K562 (cell line): ENCODE data around the gene RBM26. TPM values are rescaled to one million over a fixed set of nuclear protein-coding genes. Genes with fewer than 3 reads are reported as not detected.

Experiments used
- ATAC-seq: fragments of 200-7000 bp; cut with Tn5 transposase; 3 replicates; pipeline ENCODE4 v1.9.1; 2020; ENCODE audit warnings: moderate library complexity
- BruUV-seq: library from RNA; stranded (reverse); fragments of 400-500 nt; replicated peaks from 2 replicates; lab custom pipeline; 2021; lab: Mats Ljungman, UMichigan
- CTCF ChIA-PET: fragments of 300-600 bp; formaldehyde crosslinking; extraction: SDS; loops from one replicate; lab custom pipeline; 2021; ENCODE audit warnings: low intra/inter-chr PET ratio; lab: Yijun Ruan, JAX
- POLR2A ChIA-PET: fragments of 300-600, 350-650 bp; sonication (Branson Sonifier 250); formaldehyde crosslinking; extraction: SDS; loops from one replicate; lab custom pipeline; 2021; ENCODE audit warnings: antibody characterized with exemption, inconsistent platforms; lab: Yijun Ruan, JAX
- DNase-seq, 4 experiments: peaks; one replicate each; pipeline versions ENCODE4 v3.0.0 to v3.0.0-alpha.2; 2011 to 2018; ENCODE audit warnings: low spot score in 3 of 4, mixed read lengths in 3 of 4; ENCODE audit errors: extremely low read depth in 1 of 4
- FAIRE-seq: peaks from 2 replicates; lab custom pipeline; 2011; peaks lifted over from hg19 to GRCh38; lab: Jason Lieb, UNC
- H2AFZ ChIP-seq: 2 replicates; pipeline ENCODE4 v1.6.0; 2011; ENCODE audit warnings: low read depth, low read length, control low read depth, inconsistent platforms
- H3K27ac ChIP-seq: fragments of 200-600 bp; 3 replicates; pipeline ENCODE4 v1.8.0; 2011; ENCODE audit warnings: low read depth, mild to moderate bottlenecking, control low read depth, inconsistent platforms, low read length, moderate library complexity, mixed read lengths; ENCODE audit errors: extremely low read depth
- H3K27me3 ChIP-seq, 2 experiments: fragments of 300-600 bp in 1 of 2; 2 replicates in 1 of 2; 3 replicates in 1 of 2; pipeline versions ENCODE4 v1.6.0 to v1.8.0; 2011; ENCODE audit warnings: inconsistent platforms in 2 of 2, low read length in 2 of 2, mild to moderate bottlenecking in 1 of 2, mixed read lengths in 1 of 2, moderate library complexity in 1 of 2; ENCODE audit not compliant: control insufficient read depth in 2 of 2, insufficient read depth in 2 of 2
- H3K36me3 ChIP-seq: fragments of 300-600 bp; 3 replicates; pipeline ENCODE4 v1.8.0; 2011; ENCODE audit warnings: mild to moderate bottlenecking, low read length, inconsistent platforms; ENCODE audit not compliant: control insufficient read depth, insufficient read depth
- H3K4me1 ChIP-seq, 2 experiments: fragments of 200-600 bp in 1 of 2; replicated peaks in 1 of 2; 2 replicates in 1 of 2; 3 replicates in 1 of 2; pipeline versions ENCODE4 v1.5.1 to v1.8.0; 2011; ENCODE audit warnings: inconsistent platforms in 2 of 2, low read length in 2 of 2, mild to moderate bottlenecking in 1 of 2, mixed read lengths in 1 of 2, moderate library complexity in 1 of 2; ENCODE audit not compliant: control insufficient read depth in 2 of 2, insufficient read depth in 2 of 2
- H3K4me2 ChIP-seq: 2 replicates; pipeline ENCODE4 v1.6.1; 2011; ENCODE audit warnings: low read length, control low read depth, inconsistent platforms, mixed read lengths; ENCODE audit not compliant: insufficient read depth
- H3K4me3 ChIP-seq: fragments of 200-600 bp; sonication (generic), shearing (Covaris generic); 2 replicates; pipeline ENCODE4 v1.5.1; 2016; ENCODE audit warnings: control low read depth, inconsistent platforms
- H3K79me2 ChIP-seq: fragments of 200-600 bp; 3 replicates; pipeline ENCODE4 v1.8.0; 2011; ENCODE audit warnings: low read length, inconsistent platforms; ENCODE audit not compliant: control insufficient read depth, insufficient read depth
- H3K9ac ChIP-seq, 2 experiments: 2 replicates each; pipeline versions ENCODE4 v1.6.0 to v1.6.1; 2011; ENCODE audit warnings: low read depth in 2 of 2, low read length in 2 of 2, control low read depth in 1 of 2, inconsistent platforms in 1 of 2, mild to moderate bottlenecking in 1 of 2, mixed read lengths in 1 of 2; ENCODE audit not compliant: insufficient read depth in 1 of 2
- H3K9me1 ChIP-seq: one replicate; pipeline ENCODE4 v1.6.0; 2011; ENCODE audit warnings: inconsistent platforms, mild to moderate bottlenecking, low read length, moderate library complexity; ENCODE audit not compliant: control insufficient read depth, insufficient read depth
- H3K9me3 ChIP-seq: replicated peaks from 2 replicates; pipeline ENCODE4 v1.5.1; 2011; ENCODE audit warnings: low read depth, low read length, inconsistent platforms; ENCODE audit not compliant: control insufficient read depth, insufficient read depth
- H4K20me1 ChIP-seq: replicated peaks from 2 replicates; pipeline ENCODE4 v1.6.1; 2011; ENCODE audit warnings: low read length, inconsistent platforms, mixed read lengths; ENCODE audit not compliant: control insufficient read depth, insufficient read depth
- ESRRB ChIP-seq: fragments of 250-450 bp; sonication (Bioruptor Pico); IDR thresholded peaks from 2 replicates; pipeline ENCODE4 v1.5.0; 2020; ENCODE audit warnings: mild to moderate bottlenecking, moderate library complexity, borderline replicate concordance
- GATAD2A ChIP-seq: fragments of 450-650 bp; IDR thresholded peaks from 2 replicates; pipeline ENCODE4 v1.6.1; 2017
- SIX5 ChIP-seq, 2 experiments: IDR thresholded peaks; 2 replicates each; pipeline ENCODE4 v1.6.1; 2011; ENCODE audit warnings: low read length in 2 of 2, borderline replicate concordance in 1 of 2, low read depth in 1 of 2, mild to moderate bottlenecking in 1 of 2, moderate library complexity in 1 of 2; ENCODE audit not compliant: insufficient read depth in 1 of 2
- SMAD2 ChIP-seq: fragments of 150-350 bp; IDR thresholded peaks from 2 replicates; pipeline ENCODE4 v1.6.1; 2014; ENCODE audit warnings: low read depth, mild to moderate bottlenecking, low read length
- WGBS: fragments of 100-300 bp; shearing (Covaris generic); methylation state at CpG from one replicate; pipeline ENCODE4 v1.1.6; 2016; ENCODE audit warnings: low coverage, mixed read lengths; ENCODE audit not compliant: insufficient coverage; ENCODE audit errors: missing lambda C conversion rate; 5-methylcytosine and 5-hydroxymethylcytosine counted together
- in situ Hi-C: fragments of 300-500 bp; cut with MboI; formaldehyde crosslinking; loops from 4 replicates; pipeline ENCODE4 v1.15.0; 2018; ENCODE audit warnings: inconsistent platforms, mixed read lengths
- intact Hi-C: fragments of 100-400 bp; cut with micrococcal nuclease; formaldehyde crosslinking; loops from 2 replicates; pipeline ENCODE4 v1.14.2; 2022
- polyA plus RNA-seq, 8 experiments: library from polyadenylated mRNA; depleted of rRNA in 4 of 8; stranded (reverse) in 5 of 8; unstranded in 3 of 8; fragments of >200 nt; fragmentation: Nextera tagmentation in 2 of 8; fragmentation: Illumina TruSeq in 1 of 8; extraction: Ambion mirVana in 2 of 8; extraction: Trizol in 1 of 8; gene quantifications; 2 replicates each; pipeline versions ENCODE4 v1.2.1 to v1.2.3, GENCODE V29; 2011 to 2014; ENCODE audit warnings: inconsistent platforms in 1 of 8, missing spikeins in 1 of 8
- small RNA-seq: library from RNA; depleted of rRNA; stranded (forward); fragments of <200 nt; gene quantifications from one replicate; pipeline ENCODE3, GENCODE V24; 2014
- total RNA-seq, 7 experiments: library from RNA; depleted of rRNA in 6 of 7; stranded (reverse); fragments of >200 nt in 6 of 7; fragmentation: Illumina TruSeq in 2 of 7; extraction: Trizol in 2 of 7; gene quantifications; 2 replicates each; pipeline versions ENCODE4 v1.2.1 to v1.2.3, GENCODE V29; 2011 to 2021; ENCODE audit warnings: low replicate concordance in 1 of 7
- TF ChIP-seq, protein P1 (sequence below): fragments of 250-450 bp; sonication (Bioruptor Pico); IDR thresholded peaks from 2 replicates; pipeline ENCODE4 v1.4.0; 2020; ENCODE audit warnings: mild to moderate bottlenecking, moderate library complexity, borderline replicate concordance

RBM26 gene
- total and polyA plus RNA-seq, 9 of the 15 experiments (the other 6 are each of a cell fraction or from before 2014, with no cell fraction given): 10.0 to 42.4 (median 26.4) TPM

DNA sequence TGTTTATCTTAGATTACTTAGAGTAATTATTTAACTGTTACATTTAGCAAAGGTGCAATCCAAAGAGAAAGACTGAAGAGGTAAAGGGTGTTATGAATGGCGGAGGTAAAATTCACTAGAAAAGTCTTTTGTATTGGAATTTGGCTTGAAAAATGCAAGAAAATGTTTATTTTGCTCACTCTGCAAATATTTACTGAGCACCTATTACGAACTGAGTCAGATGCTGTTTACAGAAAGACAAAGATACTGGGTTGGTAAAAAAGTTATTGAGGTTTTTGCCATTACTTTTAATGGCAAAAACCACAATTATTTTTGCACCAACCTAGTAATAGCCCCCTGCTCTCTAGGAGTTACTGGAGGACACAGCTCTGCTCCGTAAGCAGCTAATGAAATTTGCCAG is 135.2 kb downstream of the RBM26 start:
- ChIA-PET CTCF (no interaction called here), POLR2A (no interaction called here)
- Histone ChIP-seq H3K9ac (no peak overlapping the region), H3K36me3 (no peaks in the 10 kb centered on the region), H3K4me2 (no peak overlapping the region), H3K4me3 (no peak overlapping the region), H3K27me3 (no peaks in the 10 kb centered on the region), H3K9me3 (no peaks in the 10 kb centered on the region), H3K79me2 (no peaks in the 10 kb centered on the region), H2AFZ (no peak overlapping the region), H3K4me1 (no peaks in the 10 kb centered on the region), H3K27ac (no peak overlapping the region), H4K20me1 (no peaks in the 10 kb centered on the region), H3K9me1 (no peaks in the 10 kb centered on the region)
- WGBS: 0% methylated on average over 3 of the region's 3 CpGs
- FAIRE-seq (no peak), DNase-seq (no peak), ATAC-seq (no peak)
- intact Hi-C loops: no loop called here
- in situ Hi-C loops: no loop called here
- TF ChIP-seq GATAD2A (no peak), SMAD2 (no peak), ESRRB (CRISPR knock-in tag) (no peak), SIX5 (IDR thresholded peaks at IDR 0.05; ENCODE audit: borderline replicate concordance in 1 of 2, insufficient read depth in 1 of 2, low read depth in 1 of 2, low read length in 2 of 2) (no peak)
- TF ChIP-seq, protein P1, sequence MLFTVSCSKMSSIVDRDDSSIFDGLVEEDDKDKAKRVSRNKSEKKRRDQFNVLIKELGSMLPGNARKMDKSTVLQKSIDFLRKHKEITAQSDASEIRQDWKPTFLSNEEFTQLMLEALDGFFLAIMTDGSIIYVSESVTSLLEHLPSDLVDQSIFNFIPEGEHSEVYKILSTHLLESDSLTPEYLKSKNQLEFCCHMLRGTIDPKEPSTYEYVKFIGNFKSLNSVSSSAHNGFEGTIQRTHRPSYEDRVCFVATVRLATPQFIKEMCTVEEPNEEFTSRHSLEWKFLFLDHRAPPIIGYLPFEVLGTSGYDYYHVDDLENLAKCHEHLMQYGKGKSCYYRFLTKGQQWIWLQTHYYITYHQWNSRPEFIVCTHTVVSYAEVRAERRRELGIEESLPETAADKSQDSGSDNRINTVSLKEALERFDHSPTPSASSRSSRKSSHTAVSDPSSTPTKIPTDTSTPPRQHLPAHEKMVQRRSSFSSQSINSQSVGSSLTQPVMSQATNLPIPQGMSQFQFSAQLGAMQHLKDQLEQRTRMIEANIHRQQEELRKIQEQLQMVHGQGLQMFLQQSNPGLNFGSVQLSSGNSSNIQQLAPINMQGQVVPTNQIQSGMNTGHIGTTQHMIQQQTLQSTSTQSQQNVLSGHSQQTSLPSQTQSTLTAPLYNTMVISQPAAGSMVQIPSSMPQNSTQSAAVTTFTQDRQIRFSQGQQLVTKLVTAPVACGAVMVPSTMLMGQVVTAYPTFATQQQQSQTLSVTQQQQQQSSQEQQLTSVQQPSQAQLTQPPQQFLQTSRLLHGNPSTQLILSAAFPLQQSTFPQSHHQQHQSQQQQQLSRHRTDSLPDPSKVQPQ (CRISPR knock-in tag): no peak
- BruUV-seq: no TSS peak

Small RNAs within 50 kb of the gene (small RNA-seq; reads per million reads assigned to genes)
- not detected for gene RNA5SP33

Other genes with a start within 250 kb of the RBM26 start
- gene NDFIP2, start 74.9 kb upstream of the RBM26 start, total RNA-seq (2014; rRNA removed): 13.4 and 15.3 TPM in 2 replicates
- gene NDFIP2, start 74.9 kb upstream of the RBM26 start, total RNA-seq (2014; rRNA removed; fragmentation: Illumina TruSeq; extraction: Trizol): 34.2 and 38.5 TPM in 2 replicates
- 24.8 and 27.8 TPM in 2 replicates for gene NDFIP2, start 74.9 kb upstream of the RBM26 start, total RNA-seq (2015; rRNA removed; fragmentation: Illumina TruSeq; extraction: Trizol)
- 36.4 and 36.6 TPM in 2 replicates for gene NDFIP2, start 74.9 kb upstream of the RBM26 start, total RNA-seq (2021)
- gene NDFIP2, start 74.9 kb upstream of the RBM26 start, polyA plus RNA-seq (2011; rRNA removed): 53.7 and 54.4 TPM in 2 replicates
- gene NDFIP2, start 74.9 kb upstream of the RBM26 start, polyA plus RNA-seq (2014; fragmentation: Illumina TruSeq; extraction: Trizol): 25.6 and 28.6 TPM in 2 replicates
- gene NDFIP2, start 74.9 kb upstream of the RBM26 start, polyA plus RNA-seq (2014; fragmentation: Nextera tagmentation; extraction: Ambion mirVana): 10 to 100 TPM; 25.3 to 25.6 TPM
- 22.5 and 23.6 TPM in 2 replicates for gene NDFIP2, start 74.9 kb upstream of the RBM26 start, polyA plus RNA-seq (2014; rRNA removed)